H9 (cell line): Measurements from ENCODE around the gene ABCB7. TPM values are rescaled to one million over a fixed set of nuclear protein-coding genes. Genes with fewer than 3 reads are reported as not detected.

Experiments
- DNase-seq: peaks from one replicate; pipeline ENCODE4 v3.0.0-alpha.2; 2017
- H2AFZ ChIP-seq: one replicate; pipeline ENCODE4 v1.6.1; 2013; ENCODE audit warnings: mild to moderate bottlenecking, low read length, control low read depth, moderate library complexity
- H2AK5ac ChIP-seq: 2 replicates; pipeline ENCODE4 v1.6.1; 2013; ENCODE audit warnings: low read length, control low read depth, mixed read lengths; ENCODE audit not compliant: insufficient read length
- H2BK120ac ChIP-seq: one replicate; pipeline ENCODE4 v1.6.1; 2013; ENCODE audit warnings: low read depth, mild to moderate bottlenecking, low read length, control low read depth, inconsistent platforms; ENCODE audit not compliant: poor library complexity, severe bottlenecking
- H2BK12ac ChIP-seq: 2 replicates; pipeline ENCODE4 v1.6.1; 2013; ENCODE audit warnings: low read length, control low read depth, mixed read lengths, low read depth; ENCODE audit not compliant: insufficient read length
- H2BK15ac ChIP-seq: 2 replicates; pipeline ENCODE4 v1.6.1; 2013; ENCODE audit warnings: low read depth, low read length, control low read depth
- H2BK20ac ChIP-seq: one replicate; pipeline ENCODE4 v1.6.1; 2013; ENCODE audit warnings: low read depth, mild to moderate bottlenecking, low read length, control low read depth, inconsistent platforms; ENCODE audit not compliant: poor library complexity, severe bottlenecking
- H2BK5ac ChIP-seq: 2 replicates; pipeline ENCODE4 v1.6.1; 2013; ENCODE audit warnings: low read length, control low read depth, mixed read lengths; ENCODE audit not compliant: insufficient read length
- H3K14ac ChIP-seq: 2 replicates; pipeline ENCODE4 v1.6.1; 2013; ENCODE audit warnings: low read length, control low read depth; ENCODE audit not compliant: insufficient read depth
- H3K18ac ChIP-seq: 2 replicates; pipeline ENCODE4 v1.6.1; 2013; ENCODE audit warnings: low read depth, mild to moderate bottlenecking, mixed read lengths, low read length, control low read depth; ENCODE audit not compliant: insufficient read length
- H3K23ac ChIP-seq: 2 replicates; pipeline ENCODE4 v1.6.1; 2013; ENCODE audit warnings: low read length, control low read depth, mixed read lengths, low read depth; ENCODE audit not compliant: insufficient read length
- H3K23me2 ChIP-seq: 2 replicates; pipeline ENCODE4 v1.6.1; 2013; ENCODE audit warnings: low read depth, mild to moderate bottlenecking, mixed read lengths, low read length, control low read depth; ENCODE audit not compliant: insufficient read length, poor library complexity, severe bottlenecking
- H3K27ac ChIP-seq: 2 replicates; pipeline ENCODE4 v1.5.1; 2013; ENCODE audit warnings: low read length, control low read depth, mixed read lengths, low read depth; ENCODE audit not compliant: insufficient read length
- H3K27me3 ChIP-seq: 2 replicates; pipeline ENCODE4 v1.6.1; 2013; ENCODE audit warnings: low read length, control low read depth, inconsistent platforms; ENCODE audit not compliant: insufficient read depth
- H3K4ac ChIP-seq: 2 replicates; pipeline ENCODE4 v1.6.1; 2013; ENCODE audit warnings: low read depth, mild to moderate bottlenecking, control low read depth, inconsistent platforms, low read length, moderate library complexity
- H3K4me1 ChIP-seq: 2 replicates; pipeline ENCODE4 v1.6.1; 2013; ENCODE audit warnings: low read length, control low read depth, inconsistent platforms; ENCODE audit not compliant: insufficient read depth
- H3K4me2 ChIP-seq: 2 replicates; pipeline ENCODE4 v1.6.1; 2013; ENCODE audit warnings: low read length, control low read depth, mixed read lengths; ENCODE audit not compliant: insufficient read length, insufficient read depth
- H3K56ac ChIP-seq: 2 replicates; pipeline ENCODE4 v1.6.1; 2013; ENCODE audit warnings: low read depth, mild to moderate bottlenecking, mixed read lengths, low read length, control low read depth; ENCODE audit not compliant: insufficient read length
- H3K79me1 ChIP-seq: 2 replicates; pipeline ENCODE4 v1.6.1; 2013; ENCODE audit warnings: low read depth, mild to moderate bottlenecking, moderate library complexity, low read length, control low read depth, inconsistent platforms; ENCODE audit not compliant: insufficient read depth, poor library complexity, severe bottlenecking
- H3K79me2 ChIP-seq: 2 replicates; pipeline ENCODE4 v1.6.1; 2013; ENCODE audit warnings: low read length, control low read depth, inconsistent platforms; ENCODE audit not compliant: insufficient read depth
- H3K9ac ChIP-seq: 2 replicates; pipeline ENCODE4 v1.6.1; 2013; ENCODE audit warnings: low read length, control low read depth, mixed read lengths; ENCODE audit not compliant: insufficient read length; ENCODE audit errors: extremely low read depth
- H3K9me3 ChIP-seq: one replicate; pipeline ENCODE4 v1.6.1; 2013; ENCODE audit warnings: low read depth, low read length, inconsistent platforms; ENCODE audit not compliant: control insufficient read depth
- H3T11ph ChIP-seq: one replicate; pipeline ENCODE4 v1.6.1; 2013; ENCODE audit warnings: mild to moderate bottlenecking, low read length, control low read depth, inconsistent platforms
- H4K20me1 ChIP-seq: one replicate; pipeline ENCODE4 v1.6.1; 2013; ENCODE audit not compliant: control insufficient read depth, insufficient read length, insufficient read depth
- H4K5ac ChIP-seq: 2 replicates; pipeline ENCODE4 v1.6.1; 2013; ENCODE audit warnings: low read depth, mild to moderate bottlenecking, mixed read lengths, low read length, control low read depth; ENCODE audit not compliant: insufficient read length
- H4K8ac ChIP-seq: replicated peaks from 2 replicates; pipeline ENCODE4 v1.6.1; 2013; ENCODE audit warnings: low read length, control low read depth, mixed read lengths, low read depth; ENCODE audit not compliant: insufficient read length
- H4K91ac ChIP-seq: 2 replicates; pipeline ENCODE4 v1.6.1; 2013; ENCODE audit warnings: low read depth, mild to moderate bottlenecking, moderate library complexity, mixed read lengths, low read length, control low read depth; ENCODE audit not compliant: insufficient read length
- H3K27ac Mint-ChIP-seq, 3 experiments: 2 replicates in 2 of 3; 3 replicates in 1 of 3; pipeline ENCODE4 v1.8.0; 2020 to 2021; ENCODE audit warnings: mixed read lengths in 3 of 3, mild to moderate bottlenecking in 1 of 3, moderate library complexity in 1 of 3
- H3K27me3 Mint-ChIP-seq: 2 replicates; pipeline ENCODE4 v1.8.0; 2021; ENCODE audit warnings: low read depth, mild to moderate bottlenecking, moderate library complexity, mixed read lengths
- H3K36me3 Mint-ChIP-seq, 3 experiments: 2 replicates in 2 of 3; 3 replicates in 1 of 3; pipeline ENCODE4 v1.8.0; 2020 to 2021; ENCODE audit warnings: low read depth in 3 of 3, mixed read lengths in 3 of 3; ENCODE audit not compliant: insufficient read depth in 1 of 3
- H3K4me1 Mint-ChIP-seq, 2 experiments: 2 replicates each; pipeline ENCODE4 v1.8.0; 2020; ENCODE audit warnings: mixed read lengths in 2 of 2
- H3K4me3 Mint-ChIP-seq, 2 experiments: 2 replicates in 1 of 2; 3 replicates in 1 of 2; pipeline ENCODE4 v1.8.0; 2020 to 2021; ENCODE audit warnings: mild to moderate bottlenecking in 2 of 2, mixed read lengths in 2 of 2, moderate library complexity in 1 of 2
- H3K9me3 Mint-ChIP-seq, 2 experiments: 2 replicates in 1 of 2; 3 replicates in 1 of 2; pipeline ENCODE4 v1.8.0; 2020; ENCODE audit warnings: mild to moderate bottlenecking in 2 of 2, mixed read lengths in 2 of 2, moderate library complexity in 1 of 2
- CTCF ChIP-seq: fragments of 200-600 bp; sonication (generic); conservative IDR thresholded peaks from 3 replicates; pipeline ENCODE4 v1.8.0; 2021; ENCODE audit warnings: antibody characterized with exemption, mild to moderate bottlenecking
- WGBS: extraction: QIAGEN DNeasy Blood & Tissue Kit; methylation state at CpG from one replicate; pipeline ENCODE4 v1.1.7; 2013; ENCODE audit warnings: missing lambda C conversion rate, low lambda C conversion rate, mixed read lengths; ENCODE audit not compliant: insufficient read length; ENCODE audit errors: extremely low coverage; 5-methylcytosine and 5-hydroxymethylcytosine counted together
- total RNA-seq: library from RNA; stranded (reverse); gene quantifications from 2 replicates; pipeline ENCODE4 v1.2.1, GENCODE V29; 2021

The ABCB7 gene
- total RNA-seq, 1 experiment from 2014 or later = 40.8 TPM

DNA sequence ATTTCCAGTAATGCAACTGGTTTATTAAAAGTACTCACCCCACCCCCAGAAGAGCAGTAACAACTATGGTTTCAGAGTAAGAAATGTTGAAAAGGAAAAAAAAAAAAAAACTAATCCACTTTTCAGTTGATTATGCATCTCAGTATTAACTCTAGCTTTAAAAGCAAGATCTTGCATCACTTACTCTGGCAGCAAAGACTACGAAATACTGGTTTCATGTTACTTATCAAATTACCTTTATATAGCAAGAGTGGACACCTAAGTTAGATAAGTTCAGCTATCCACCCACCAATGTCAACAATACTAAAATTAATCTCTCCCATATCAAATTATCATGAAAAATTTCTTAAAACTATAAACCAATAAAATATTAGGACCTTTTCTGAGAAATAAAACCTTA is 105.0 kb downstream of the ABCB7 start:
- Mint-ChIP-seq H3K27ac (no peak overlapping the region), H3K4me1 (no peaks in the 10 kb centered on the region), H3K27me3 (no peaks in the 10 kb centered on the region), H3K36me3 (peaks cover 10 to 29% (median 26%) of the 10 kb centered on the region in 3 experiments), H3K4me3 (no peak overlapping the region), H3K9me3 (peaks cover 51 to 58% of the 10 kb centered on the region in 2 experiments)
- Histone ChIP-seq H2BK120ac (no peak overlapping the region), H3T11ph (no peak overlapping the region), H4K91ac (no peak overlapping the region), H2AK5ac (no peak overlapping the region), H2BK15ac (no peak overlapping the region), H2BK5ac (no peak overlapping the region), H3K4me1 (no peaks in the 10 kb centered on the region), H4K20me1 (no peaks in the 10 kb centered on the region), H3K23ac (no peak overlapping the region), H3K23me2 (no peaks in the 10 kb centered on the region), H3K9me3 (peaks cover 20% of the 10 kb centered on the region), H3K79me2 (no peaks in the 10 kb centered on the region), H3K14ac (no peak overlapping the region), H2BK12ac (no peak overlapping the region), H4K8ac (no peak overlapping the region), H3K56ac (no peak overlapping the region), H4K5ac (no peak overlapping the region), H3K9ac (no peak overlapping the region), H3K27me3 (no peaks in the 10 kb centered on the region), H3K4me2 (no peak overlapping the region), H3K27ac (no peak overlapping the region), H3K4ac (no peak overlapping the region), H3K79me1 (no peaks in the 10 kb centered on the region), H2BK20ac (no peak overlapping the region), H3K18ac (no peak overlapping the region), H2AFZ (no peak overlapping the region)
- TF ChIP-seq CTCF = no peak
- DNase-seq = no peak
- WGBS = no CpG with 5 or more reads among the region's 1 CpG
